Ovary (tissue), 10 donors: Measurements from ENCODE around the gene C20orf204. TPM values are rescaled to one million over a fixed set of nuclear protein-coding genes. Genes with fewer than 3 reads are reported as not detected.

Experiments
- DNase-seq, 5 donors: peaks; one replicate each; pipeline ENCODE4 v3.0.0-alpha.2; 2019 to 2020
- H3K27ac ChIP-seq, 2 donors: fragments of 200-600 bp; one replicate each; pipeline versions ENCODE4 v1.5.1 to v1.8.0; 2019 to 2022
- H3K27me3 ChIP-seq: fragments of 200-600 bp; one replicate; pipeline ENCODE4 v1.8.0; 2022
- H3K36me3 ChIP-seq: fragments of 200-600 bp; sonication (generic); one replicate; pipeline ENCODE4 v1.5.1; 2019
- H3K4me1 ChIP-seq: one replicate; pipeline ENCODE4 v1.8.1; 2013; ENCODE audit warnings: mild to moderate bottlenecking, moderate library complexity; ENCODE audit not compliant: insufficient read depth
- H3K4me3 ChIP-seq: fragments of 200-600 bp; sonication (generic); one replicate; pipeline ENCODE4 v1.5.1; 2017
- H3K9me3 ChIP-seq, 2 donors: fragments of 200-600 bp in 1 of 2; sonication (generic) in 1 of 2; one replicate each; pipeline versions ENCODE4 v1.5.1 to v1.8.1; 2013 to 2019; ENCODE audit warnings: mild to moderate bottlenecking in 1 of 2, moderate library complexity in 1 of 2
- CTCF ChIP-seq, 3 donors: fragments of 450-650 bp in 2 of 3; fragments of 200-600 bp in 1 of 3; IDR thresholded peaks; one replicate each; pipeline versions ENCODE4 v1.5.1 to v1.8.0; 2016 to 2022; ENCODE audit warnings: antibody characterized with exemption in 3 of 3, mild to moderate bottlenecking in 1 of 3
- EP300 ChIP-seq: sonication (generic); formaldehyde crosslinking; IDR thresholded peaks from one replicate; pipeline ENCODE4 v1.6.1; 2017; ENCODE audit warnings: antibody characterized with exemption
- POLR2A ChIP-seq: fragments of 450-650 bp; IDR thresholded peaks from one replicate; pipeline ENCODE4 v1.6.1; 2017; ENCODE audit warnings: antibody characterized with exemption, mild to moderate bottlenecking, moderate library complexity
- WGBS, 3 donors: extraction: QIAGEN DNeasy Blood & Tissue Kit in 1 of 3; methylation state at CpG; one replicate each; pipeline versions ENCODE4 v1.1.5 to v1.1.7; 2013 to 2017; 5-methylcytosine and 5-hydroxymethylcytosine counted together
- intact Hi-C, 4 donors: fragments of 100-400 bp; cut with DNase I; formaldehyde crosslinking; loops; one replicate each; pipeline versions ENCODE4 v1.11.0 to v1.15.1; 2022 to 2023
- long read RNA-seq, 3 donors: library from polyadenylated mRNA in 2 of 3; unstranded in 2 of 3; transcript quantifications; one replicate each; pipeline ENCODE4 v2.0.0 and lab custom pipeline, GENCODE V29; 2021 to 2026
- polyA plus RNA-seq, 2 donors: library from polyadenylated mRNA; stranded (reverse); fragments of 200-250 nt in 1 of 2; fragments of 350-450 nt in 1 of 2; fragmentation: Illumina TruSeq in 1 of 2; extraction: RNeasy Lipid Tissue Mini Kit (QIAGEN cat#74804) in 1 of 2; gene quantifications; one replicate each; pipeline ENCODE4 v1.2.3, GENCODE V29; 2013 to 2014
- total RNA-seq, 7 donors: library from RNA; depleted of rRNA in 2 of 7; stranded (reverse); fragments of >200 nt in 2 of 7; fragmentation: NEBNext Ultra II Directional in 3 of 7; extraction: Animal tissue kit (Norgen Biotek cat#: 25700) in 3 of 7; gene quantifications; one replicate each; pipeline versions ENCODE4 v1.1.0 to v1.2.4, GENCODE V29; 2016 to 2023
- donor health status: DM: no; HTN: no; CAD: no; lungs with moderate emphysema.
- donor health status: DM: no; HTN: no; CAD: no.
- donor health status: Bipolar disorder and iron deficiency.
- donor health status: DM: yes; HTN: yes; CAD: no.
- donor health status: DM: no; HTN: no; CAD: no.
- donor health status: DM: yes; HTN: yes; CAD: no.

The C20orf204 gene, protein sequence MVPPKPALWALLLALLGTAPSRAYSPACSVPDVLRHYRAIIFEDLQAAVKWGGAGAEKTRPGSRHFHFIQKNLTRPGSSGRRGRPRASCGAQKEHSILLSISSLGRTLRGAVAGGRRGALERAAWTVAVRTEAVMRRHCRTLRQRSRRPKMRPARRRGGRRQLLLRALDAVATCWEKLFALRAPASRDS
- 1 to 10 TPM in 6 of 7 donors, under 1 TPM in 1; 0.60 to 2.8 (median 1.8) TPM for total RNA-seq
- under 1 TPM; 0.20 to 0.61 TPM for polyA plus RNA-seq
- long read RNA-seq, donor 1, result 0 reads
- long read RNA-seq, donor 2, result 0 reads
- long read RNA-seq, donor 3, partial matches to known transcripts, result 1 of 1 reads
- long read RNA-seq, donor 3, other reads (novel, unspliced or antisense), result 0 of 1 reads

- DNase-seq, result no peak
- intact Hi-C loops, result loop anchor here in 1 of 4 donors (10.0 kb wide), 1 partner anchor 79 kb away; no protein-coding TSS in a partner anchor
- Histone ChIP-seq H3K27me3 (peaks cover 2% of the 10 kb centered on the region), H3K27ac (no peak within 1 kb of the TSS), H3K4me1 (peaks cover 5% of the 10 kb centered on the region), H3K9me3 (no peaks in the 10 kb centered on the region), H3K36me3 (no peaks in the 10 kb centered on the region), H3K4me3 (no peak within 1 kb of the TSS)
- WGBS, 3 donors, result 62 to 73% (median 66%) methylated on average over 10 of the region's 10 CpGs
- TF ChIP-seq CTCF (IDR thresholded peaks at IDR 0.05) (no peak), POLR2A (no peak), EP300 (no peak)
Measured at GRCh38 chr20:64035933-64036345, at the start of gene C20orf204. Gene C20orf204, plus strand, starts transcription at chr20:64036182. Its CDS starts 142 bp downstream, at chr20:64036324.

DNA sequence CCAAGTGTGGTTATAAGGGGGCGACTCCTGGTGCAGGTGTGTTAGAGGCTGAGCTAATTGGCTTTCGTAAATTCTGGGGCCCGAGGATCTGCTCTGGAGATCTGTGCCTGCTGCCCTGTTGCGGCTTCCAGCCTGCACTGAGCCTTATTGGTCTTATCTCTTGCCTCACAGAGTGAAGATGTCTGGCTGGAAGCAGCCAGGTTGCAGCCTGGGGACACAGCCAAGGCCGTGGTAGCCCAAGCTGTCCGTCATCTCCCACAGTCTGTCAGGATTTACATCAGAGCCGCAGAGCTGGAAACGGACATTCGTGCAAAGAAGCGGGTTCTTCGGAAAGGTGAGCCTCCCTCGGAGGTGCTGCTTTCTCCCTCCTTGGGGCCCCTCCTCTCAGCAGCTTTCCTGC is 35.1 kb upstream of the C20orf204 start:
- TF ChIP-seq POLR2A, result no peak
- H3K36me3 ChIP-seq, result no peaks in the 10 kb centered on the region

DNA sequence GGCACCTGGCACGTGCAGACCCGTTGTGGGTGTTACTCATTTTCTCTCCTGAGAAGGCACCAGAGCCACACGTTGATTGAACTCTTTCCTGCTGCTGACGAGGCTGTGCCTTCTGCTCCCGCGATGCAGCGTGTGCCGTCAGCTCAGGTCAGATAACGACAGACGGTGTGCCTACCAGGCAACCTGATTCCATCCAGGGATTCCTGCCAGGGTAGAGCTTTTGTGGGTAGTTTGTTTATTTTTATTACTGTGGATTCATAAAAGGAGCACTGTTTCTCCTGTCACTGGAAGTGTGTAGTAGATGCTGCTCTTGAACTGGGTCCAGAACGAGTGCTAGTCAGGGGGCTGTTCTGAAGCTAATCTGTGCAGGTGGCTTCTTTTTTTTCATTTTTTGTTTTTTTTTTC is 34.4 kb upstream of the C20orf204 start:
- DNase-seq, result no peak
- intact Hi-C loops, result no loop called here
- no peak for TF ChIP-seq CTCF (IDR thresholded peaks at IDR 0.05)
- TF ChIP-seq EP300, result no peak
- TF ChIP-seq POLR2A, result no peak
- 59 to 74% (median 68%) methylated on average over 11 of the region's 11 CpGs for WGBS, 3 donors
- H3K36me3 ChIP-seq, result no peaks in the 10 kb centered on the region
- no peaks in the 10 kb centered on the region for H3K9me3 ChIP-seq
- H3K27me3 ChIP-seq, result no peaks in the 10 kb centered on the region
- H3K27ac ChIP-seq, result no peak overlapping the region
- H3K4me3 ChIP-seq, result no peak overlapping the region
- H3K4me1 ChIP-seq, result no peaks in the 10 kb centered on the region

More for the DNA sequence above, 35.1 kb upstream of the C20orf204 start:
- 79 to 81% (median 80%) methylated on average over 12 of the region's 12 CpGs for WGBS, 3 donors
- Histone ChIP-seq H3K4me3 (no peak overlapping the region), H3K9me3 (no peaks in the 10 kb centered on the region), H3K27me3 (no peaks in the 10 kb centered on the region), H3K27ac (no peak overlapping the region), H3K4me1 (no peaks in the 10 kb centered on the region)
- intact Hi-C loops, result no loop called here
- DNase-seq, result no peak

- WGBS, 3 donors, result 64 to 78% (median 76%) methylated on average over 7 of the region's 7 CpGs
- no peak for DNase-seq
- Histone ChIP-seq H3K4me1 (no peaks in the 10 kb centered on the region), H3K9me3 (no peaks in the 10 kb centered on the region), H3K4me3 (no peak overlapping the region), H3K27me3 (no peaks in the 10 kb centered on the region), H3K36me3 (no peaks in the 10 kb centered on the region), H3K27ac (no peak overlapping the region)
- intact Hi-C loops, result no loop called here
- no peak for TF ChIP-seq POLR2A
- no peak for TF ChIP-seq EP300
- TF ChIP-seq CTCF (IDR thresholded peaks at IDR 0.05), result no peak
Measured at GRCh38 chr20:64003960-64004725, 31.8 kb upstream of the C20orf204 start.
